Adrenal gland (tissue), 5 donors: Measurements from ENCODE around the gene TSC22D2.

Experiments used
- POLR2A ChIP-seq, 2 donors: fragments of 450-650 bp; IDR thresholded peaks; one replicate each; pipeline ENCODE4 v1.6.1; 2017; ENCODE audit warnings: antibody characterized with exemption in 2 of 2, mild to moderate bottlenecking in 2 of 2, moderate library complexity in 1 of 2
- TF ChIP-seq, protein P1 (sequence below), 6 experiments: fragments of 450-650 bp in 4 of 6; fragments of 200-600 bp in 2 of 6; sonication (generic) in 1 of 6; IDR thresholded peaks; 1 replicate in 5 of 6; 2 replicates in 1 of 6; pipeline versions ENCODE4 v1.5.1 to v1.8.0; 2016 to 2021; ENCODE audit warnings: antibody characterized with exemption in 6 of 6, mild to moderate bottlenecking in 2 of 6, moderate library complexity in 1 of 6
- donor health status: DM: no; HTN: no; CAD: no.

DNA sequence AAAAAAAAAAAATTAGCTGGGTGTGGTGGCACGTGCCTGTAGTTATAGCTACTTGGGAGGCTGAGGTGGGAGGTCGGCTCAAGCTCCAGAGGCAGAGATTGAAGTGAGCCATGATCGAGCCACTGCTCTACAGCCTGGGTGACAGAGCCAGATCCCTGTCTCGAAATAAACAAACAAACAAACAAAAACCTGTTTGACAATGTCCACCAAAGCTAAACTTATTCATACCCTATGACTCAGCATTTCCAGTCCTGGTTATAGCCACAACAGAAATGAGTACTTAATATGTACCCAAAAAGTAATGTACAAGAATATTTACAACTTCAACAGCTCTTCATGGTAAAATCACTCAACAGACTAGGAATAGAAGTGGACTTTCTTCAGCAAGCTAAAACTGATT, 107.1 kb downstream of the TSC22D2 start:
- TF ChIP-seq, protein P1, sequence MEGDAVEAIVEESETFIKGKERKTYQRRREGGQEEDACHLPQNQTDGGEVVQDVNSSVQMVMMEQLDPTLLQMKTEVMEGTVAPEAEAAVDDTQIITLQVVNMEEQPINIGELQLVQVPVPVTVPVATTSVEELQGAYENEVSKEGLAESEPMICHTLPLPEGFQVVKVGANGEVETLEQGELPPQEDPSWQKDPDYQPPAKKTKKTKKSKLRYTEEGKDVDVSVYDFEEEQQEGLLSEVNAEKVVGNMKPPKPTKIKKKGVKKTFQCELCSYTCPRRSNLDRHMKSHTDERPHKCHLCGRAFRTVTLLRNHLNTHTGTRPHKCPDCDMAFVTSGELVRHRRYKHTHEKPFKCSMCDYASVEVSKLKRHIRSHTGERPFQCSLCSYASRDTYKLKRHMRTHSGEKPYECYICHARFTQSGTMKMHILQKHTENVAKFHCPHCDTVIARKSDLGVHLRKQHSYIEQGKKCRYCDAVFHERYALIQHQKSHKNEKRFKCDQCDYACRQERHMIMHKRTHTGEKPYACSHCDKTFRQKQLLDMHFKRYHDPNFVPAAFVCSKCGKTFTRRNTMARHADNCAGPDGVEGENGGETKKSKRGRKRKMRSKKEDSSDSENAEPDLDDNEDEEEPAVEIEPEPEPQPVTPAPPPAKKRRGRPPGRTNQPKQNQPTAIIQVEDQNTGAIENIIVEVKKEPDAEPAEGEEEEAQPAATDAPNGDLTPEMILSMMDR (IDR thresholded peaks at IDR 0.05) = no peak
- TF ChIP-seq POLR2A (IDR thresholded peaks at IDR 0.05) = no peak
